OCI-LY1 (cell line): Measurements from ENCODE around the gene SDSL.
A peak's percentile ranks its signal among the peaks of the same experiment; 100 is the strongest.

Experiments
- H2AFZ ChIP-seq: fragments of 200-600 bp; sonication (generic), shearing (Covaris generic); 2 replicates; pipeline ENCODE4 v1.6.0; 2014; ENCODE audit warnings: antibody characterized with exemption, mild to moderate bottlenecking, low read length
- H3F3A ChIP-seq: fragments of 200-600 bp; sonication (generic), shearing (Covaris generic); 2 replicates; pipeline ENCODE4 v1.6.0; 2014; ENCODE audit warnings: mild to moderate bottlenecking, antibody characterized with exemption, low read length, moderate library complexity; ENCODE audit not compliant: insufficient read depth
- H3K27ac ChIP-seq: fragments of 200-600 bp; sonication (generic); 2 replicates; pipeline ENCODE4 v1.5.1; 2014; ENCODE audit warnings: low read length, mixed run types, mild to moderate bottlenecking, low read depth; ENCODE audit not compliant: poor library complexity, severe bottlenecking
- H3K27me3 ChIP-seq: fragments of 200-600 bp; sonication (generic); 2 replicates; pipeline ENCODE4 v1.6.0; 2014; ENCODE audit warnings: antibody characterized with exemption, mild to moderate bottlenecking, low read length, moderate library complexity; ENCODE audit not compliant: insufficient read depth
- H3K36me3 ChIP-seq: fragments of 200-600 bp; sonication (generic); 2 replicates; pipeline ENCODE4 v1.6.1; 2014; ENCODE audit warnings: mild to moderate bottlenecking, antibody characterized with exemption, low read length, moderate library complexity, mixed read lengths; ENCODE audit not compliant: insufficient read depth
- H3K4me1 ChIP-seq: fragments of 200-600 bp; sonication (generic); 2 replicates; pipeline ENCODE4 v1.5.1; 2014; ENCODE audit warnings: mild to moderate bottlenecking, low read length, moderate library complexity; ENCODE audit not compliant: insufficient read depth, severe bottlenecking
- H3K4me2 ChIP-seq: fragments of 200-600 bp; sonication (generic), shearing (Covaris generic); 2 replicates; pipeline ENCODE4 v1.6.1; 2014; ENCODE audit warnings: low read length
- H3K4me3 ChIP-seq: fragments of 200-600 bp; sonication (generic); 2 replicates; pipeline ENCODE4 v1.5.1; 2014; ENCODE audit warnings: low read length, low read depth, mild to moderate bottlenecking, mixed read lengths; ENCODE audit not compliant: poor library complexity, severe bottlenecking
- H3K79me2 ChIP-seq: fragments of 200-600 bp; shearing (Covaris generic); 2 replicates; pipeline ENCODE4 v1.6.1; 2016; ENCODE audit warnings: mixed run types, low read length, mixed read lengths; ENCODE audit not compliant: insufficient read depth
- H3K9ac ChIP-seq: fragments of 200-600 bp; sonication (generic), shearing (Covaris generic); 2 replicates; pipeline ENCODE4 v1.6.1; 2014; ENCODE audit warnings: mild to moderate bottlenecking, low read length, mixed read lengths
- H3K9me2 ChIP-seq: fragments of 200-600 bp; sonication (generic), shearing (Covaris generic); 2 replicates; pipeline ENCODE4 v1.6.1; 2014; ENCODE audit warnings: low read depth, mild to moderate bottlenecking, low read length, mixed read lengths
- H3K9me3 ChIP-seq: fragments of 200-600 bp; shearing (Covaris generic); 2 replicates; pipeline ENCODE4 v1.6.1; 2014; ENCODE audit warnings: low read length, mixed read lengths
- H4K20me1 ChIP-seq: fragments of 200-600 bp; sonication (generic), shearing (Covaris generic); 2 replicates; pipeline ENCODE4 v1.6.0; 2016; ENCODE audit warnings: mild to moderate bottlenecking, low read length; ENCODE audit not compliant: insufficient read depth
- EZH2 ChIP-seq: fragments of 200-600 bp; sonication (generic), shearing (Covaris generic); IDR thresholded peaks from 2 replicates; pipeline ENCODE4 v1.8.0; 2017; ENCODE audit warnings: borderline replicate concordance, mixed run types, mild to moderate bottlenecking, antibody characterized with exemption, low read length, moderate library complexity, mixed read lengths
- TF ChIP-seq, protein P1 (sequence below): fragments of 200-600 bp; sonication (generic), shearing (Covaris generic); IDR thresholded peaks from 2 replicates; pipeline ENCODE4 v1.5.1; 2017; ENCODE audit warnings: mild to moderate bottlenecking, antibody characterized with exemption, low read length, moderate library complexity, mixed read lengths

Gene SDSL

DNA sequence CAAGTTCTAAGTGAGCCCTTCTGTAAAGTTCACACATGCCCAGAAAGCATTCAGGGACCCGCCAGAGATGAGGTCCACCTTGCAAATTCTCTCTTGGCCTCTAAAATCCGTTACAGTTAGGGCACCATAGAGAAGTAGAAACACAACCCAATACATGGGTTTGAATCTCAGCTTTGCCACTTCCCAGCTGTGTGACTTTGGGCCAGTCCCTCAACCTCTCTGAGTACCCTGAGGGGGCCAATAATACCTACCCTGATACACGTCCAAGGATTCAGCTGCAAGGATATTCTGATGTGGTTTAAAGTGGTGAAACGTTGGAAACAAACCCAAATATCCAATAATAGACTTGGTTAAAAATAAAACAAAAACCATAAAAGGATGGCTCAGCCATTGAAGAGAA, 37.8 kb downstream of the SDSL start:
- no peak overlapping the region for H3K27ac ChIP-seq

DNA sequence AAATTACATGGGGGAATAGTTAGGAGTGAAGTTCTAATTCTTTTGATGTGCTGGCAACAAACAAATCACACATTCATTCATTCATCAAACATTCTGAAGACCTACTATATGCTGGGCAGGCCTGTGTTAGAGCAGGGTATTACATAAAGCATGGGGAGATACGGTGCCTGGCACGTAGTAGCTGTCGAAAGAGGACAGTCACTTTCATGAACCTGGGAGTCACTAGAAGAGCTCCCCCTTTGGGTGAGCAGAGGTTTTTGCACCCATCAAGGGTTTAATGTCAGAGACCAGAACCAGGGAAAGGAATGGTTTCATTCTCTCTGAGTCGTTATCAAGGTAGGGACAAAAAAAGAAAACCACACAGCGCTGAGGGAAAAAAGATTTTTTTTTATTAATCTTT, 39.5 kb downstream of the SDSL start:
- Histone ChIP-seq H3F3A (no peaks in the 10 kb centered on the region), H3K9ac (no peak overlapping the region), H3K9me3 (no peaks in the 10 kb centered on the region), H4K20me1 (no peaks in the 10 kb centered on the region), H3K27me3 (no peaks in the 10 kb centered on the region), H2AFZ (no peak overlapping the region), H3K27ac (no peak overlapping the region), H3K79me2 (no peaks in the 10 kb centered on the region), H3K36me3 (no peaks in the 10 kb centered on the region), H3K4me3 (no peak overlapping the region), H3K4me1 (peaks cover 3% of the 10 kb centered on the region), H3K4me2 (no peak overlapping the region), H3K9me2 (no peaks in the 10 kb centered on the region)
- no peak for TF ChIP-seq EZH2
- TF ChIP-seq, protein P1, sequence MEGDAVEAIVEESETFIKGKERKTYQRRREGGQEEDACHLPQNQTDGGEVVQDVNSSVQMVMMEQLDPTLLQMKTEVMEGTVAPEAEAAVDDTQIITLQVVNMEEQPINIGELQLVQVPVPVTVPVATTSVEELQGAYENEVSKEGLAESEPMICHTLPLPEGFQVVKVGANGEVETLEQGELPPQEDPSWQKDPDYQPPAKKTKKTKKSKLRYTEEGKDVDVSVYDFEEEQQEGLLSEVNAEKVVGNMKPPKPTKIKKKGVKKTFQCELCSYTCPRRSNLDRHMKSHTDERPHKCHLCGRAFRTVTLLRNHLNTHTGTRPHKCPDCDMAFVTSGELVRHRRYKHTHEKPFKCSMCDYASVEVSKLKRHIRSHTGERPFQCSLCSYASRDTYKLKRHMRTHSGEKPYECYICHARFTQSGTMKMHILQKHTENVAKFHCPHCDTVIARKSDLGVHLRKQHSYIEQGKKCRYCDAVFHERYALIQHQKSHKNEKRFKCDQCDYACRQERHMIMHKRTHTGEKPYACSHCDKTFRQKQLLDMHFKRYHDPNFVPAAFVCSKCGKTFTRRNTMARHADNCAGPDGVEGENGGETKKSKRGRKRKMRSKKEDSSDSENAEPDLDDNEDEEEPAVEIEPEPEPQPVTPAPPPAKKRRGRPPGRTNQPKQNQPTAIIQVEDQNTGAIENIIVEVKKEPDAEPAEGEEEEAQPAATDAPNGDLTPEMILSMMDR = peak; percentile 50

More for the DNA sequence above, 37.8 kb downstream of the SDSL start:
- H3K36me3 ChIP-seq = no peaks in the 10 kb centered on the region
- no peak overlapping the region for H3K4me3 ChIP-seq
- no peaks in the 10 kb centered on the region for H3K9me2 ChIP-seq
- H3K27me3 ChIP-seq = no peaks in the 10 kb centered on the region
- H2AFZ ChIP-seq = no peak overlapping the region
- no peaks in the 10 kb centered on the region for H3K79me2 ChIP-seq
- TF ChIP-seq, protein P1 = no peak
- no peak for TF ChIP-seq EZH2
- no peaks in the 10 kb centered on the region for H3F3A ChIP-seq
- H3K4me1 ChIP-seq = peaks cover 7% of the 10 kb centered on the region
- no peak overlapping the region for H3K9ac ChIP-seq
- H3K4me2 ChIP-seq = no peak overlapping the region
- H4K20me1 ChIP-seq = no peaks in the 10 kb centered on the region
- H3K9me3 ChIP-seq = no peaks in the 10 kb centered on the region

DNA sequence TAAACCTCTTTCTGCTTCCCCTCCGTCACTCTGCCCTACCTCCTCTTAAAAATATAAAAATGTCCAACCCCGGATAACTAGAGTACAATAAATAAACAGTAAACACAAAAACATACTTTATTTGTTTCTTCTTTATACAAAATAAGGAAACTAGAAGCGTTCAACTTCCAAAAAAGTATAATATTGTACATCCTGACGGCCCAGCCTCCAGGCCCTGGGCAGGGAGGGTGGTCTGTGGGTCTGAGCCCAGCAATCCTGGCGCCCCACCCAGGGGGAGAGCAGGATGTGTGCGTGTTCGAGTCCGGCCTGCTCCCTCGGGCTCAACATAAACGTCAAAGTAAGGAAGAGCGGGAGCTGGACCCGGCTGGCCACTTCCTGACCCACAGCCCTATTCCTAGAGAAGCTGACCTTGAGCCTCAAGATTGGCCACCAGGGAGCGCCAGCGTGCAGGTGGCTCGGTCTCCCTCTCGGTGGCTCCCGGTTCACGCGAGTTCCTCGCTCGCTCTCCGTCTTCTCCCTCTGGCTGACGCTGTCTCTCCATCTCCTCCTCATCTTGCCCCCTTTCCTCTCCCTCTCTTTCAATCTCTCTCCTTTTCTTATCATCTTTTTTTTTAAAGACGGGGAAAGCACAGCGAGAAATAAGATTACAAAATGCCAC, 40.1 kb downstream of the SDSL start:
- Histone ChIP-seq H3K27ac (no peak overlapping the region), H3K4me2 (no peak overlapping the region), H3K27me3 (no peaks in the 10 kb centered on the region), H3K9me3 (no peaks in the 10 kb centered on the region), H3K9me2 (no peaks in the 10 kb centered on the region), H3K79me2 (no peaks in the 10 kb centered on the region), H2AFZ (no peak overlapping the region), H4K20me1 (no peaks in the 10 kb centered on the region), H3K9ac (no peak overlapping the region), H3K4me1 (no peaks in the 10 kb centered on the region), H3K4me3 (no peak overlapping the region), H3F3A (no peaks in the 10 kb centered on the region), H3K36me3 (no peaks in the 10 kb centered on the region)
- TF ChIP-seq, protein P1 = peak; percentile 75
- no peak for TF ChIP-seq EZH2
